Head of caudate nucleus (tissue), 42 donors: ENCODE results near the gene G6PD.
"Not testable (repeated sequence)": the region's sequence is repeated elsewhere in the genome, so short reads cannot be mapped to it uniquely, and the experiment has no call there.

Experiments
- DNase-seq, 42 donors: peaks; one replicate each; pipeline versions ENCODE4 v3.0.0 to v3.0.0-alpha.2; 2020 to 2021; ENCODE audit warnings: mixed read lengths in 7 of 42
- intact Hi-C: fragments of 100-400 bp; cut with DNase I; formaldehyde crosslinking; loops from one replicate; pipeline ENCODE4 v1.15.0; 2022

Gene G6PD

GRCh38 chrX:154547245-154548027, 790 bp upstream of the G6PD start, which contains the start of gene IKBKG:
Gene IKBKG, plus strand, starts transcription at chrX:154547620. Its CDS starts 4,383 bp downstream, at chrX:154552003.
- intact Hi-C loops = no loop called here

DNA sequence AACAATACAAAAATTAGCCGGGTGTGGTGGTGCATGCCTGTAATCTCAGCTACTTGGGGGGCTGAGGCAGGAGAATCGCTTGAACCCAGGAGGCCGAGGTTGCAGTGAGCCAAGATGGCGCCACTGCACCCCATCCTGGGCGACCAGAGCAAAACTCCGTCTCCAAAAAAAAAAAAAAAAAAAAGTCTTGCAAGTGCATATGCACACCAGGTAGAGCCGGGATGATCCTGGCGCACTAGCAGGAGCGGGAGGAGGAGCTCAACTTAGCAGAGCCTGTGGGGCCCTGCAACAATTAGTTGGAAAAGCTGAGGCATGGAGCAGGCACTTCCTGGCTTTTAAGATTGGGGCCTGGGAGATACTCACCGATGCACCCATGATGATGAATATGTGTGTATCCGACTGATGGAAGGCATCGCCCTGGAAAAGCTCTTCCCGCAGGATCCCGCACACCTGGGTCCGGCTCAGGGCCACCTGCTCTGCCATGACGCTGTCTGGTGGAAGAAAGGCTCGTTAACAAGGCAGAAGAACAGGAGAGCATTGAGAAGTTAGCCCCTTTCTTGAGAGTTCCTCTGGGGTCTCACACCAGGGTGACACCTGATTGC, 872 bp downstream of the G6PD start:
- intact Hi-C loops = no loop called here
- DNase-seq = no peak

More at GRCh38 chrX:154547245-154548027, 790 bp upstream of the G6PD start, which contains the start of gene IKBKG:
- peak; percentile 78 to 96 (median 91) for DNase-seq

DNA sequence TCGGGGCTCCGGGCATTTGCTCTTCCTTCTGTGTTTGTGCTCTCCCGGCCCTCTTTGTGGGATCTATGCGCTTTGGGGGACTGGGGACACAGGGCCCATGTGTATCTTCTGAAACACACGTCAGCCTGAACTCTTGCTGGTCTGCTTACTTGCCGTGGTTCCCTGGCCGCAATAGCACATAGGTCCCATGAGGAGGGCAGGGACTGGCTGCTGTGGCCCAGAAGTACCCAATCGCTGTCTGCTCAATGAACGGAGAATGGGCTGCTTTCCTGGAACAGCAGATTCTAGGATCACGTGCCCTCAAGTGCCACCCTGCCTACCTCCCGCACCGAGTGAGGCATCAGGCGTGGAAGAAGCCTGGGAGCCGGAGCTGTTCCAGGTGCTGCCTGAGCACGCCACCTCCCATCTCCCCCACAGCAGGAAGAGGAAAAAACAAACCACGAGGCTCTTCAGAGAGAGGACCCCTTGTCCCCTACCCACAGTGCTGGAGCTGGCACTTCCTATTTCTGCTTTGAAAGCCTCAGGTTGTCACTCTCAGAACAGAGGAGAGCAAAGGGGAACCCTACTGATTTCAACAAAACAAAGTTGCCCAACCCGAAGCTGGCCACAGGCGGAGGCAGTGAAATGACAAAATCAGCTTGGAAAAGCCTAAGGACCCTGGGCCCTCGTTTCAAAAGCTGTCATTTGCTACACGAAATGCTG, 3.8 kb downstream of the G6PD start:
- intact Hi-C loops = no loop called here
- peak in 7 of 42 donors; percentile 4 to 73 (median 16) for DNase-seq

DNA sequence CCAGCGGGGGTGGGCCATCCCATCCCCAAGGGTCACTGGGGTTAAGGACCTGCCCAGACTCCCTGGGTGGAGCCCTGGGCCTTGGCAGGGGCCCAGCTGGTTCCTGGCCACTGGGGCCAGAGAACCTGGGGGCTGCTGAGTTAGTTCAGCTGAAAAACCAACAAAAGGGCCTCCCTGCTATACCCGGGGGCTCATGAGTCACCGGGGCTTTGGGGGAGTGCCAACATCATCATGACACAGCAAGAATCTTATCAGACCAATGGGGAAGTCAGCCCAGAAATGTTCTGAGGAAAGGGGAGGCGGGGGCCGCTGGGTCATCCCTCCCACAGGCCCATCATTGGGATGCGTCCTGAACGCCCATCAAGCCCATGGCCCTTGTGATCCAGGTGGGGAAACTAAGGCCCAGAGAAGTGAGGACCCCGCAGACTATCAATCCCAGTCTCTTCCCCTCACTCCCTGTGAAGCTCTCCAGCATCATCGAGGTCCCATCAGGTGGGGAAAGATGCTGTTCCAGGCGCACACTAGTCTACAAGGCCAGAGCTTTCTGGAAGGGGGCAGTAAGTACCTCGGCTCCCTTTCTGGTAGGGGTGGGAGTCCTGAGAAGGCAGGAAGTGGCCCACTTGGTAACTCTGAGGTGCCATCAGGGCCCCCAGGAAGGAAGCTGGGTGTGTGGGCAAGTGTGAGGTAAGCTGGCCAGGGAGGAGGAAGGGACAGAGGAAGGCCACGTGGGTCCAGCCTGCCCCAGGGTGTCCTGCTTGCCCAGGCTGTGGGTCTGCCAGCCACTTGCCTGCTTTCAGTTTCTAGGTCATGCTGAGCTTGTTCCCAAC, 4.5 kb downstream of the G6PD start:
- intact Hi-C loops = no loop called here
- peak in 32 of 42 donors; percentile 11 to 78 (median 37) for DNase-seq

GRCh38 chrX:154541589-154541895, 5.1 kb downstream of the G6PD start:
- intact Hi-C loops = no loop called here
- DNase-seq = no peak

DNA sequence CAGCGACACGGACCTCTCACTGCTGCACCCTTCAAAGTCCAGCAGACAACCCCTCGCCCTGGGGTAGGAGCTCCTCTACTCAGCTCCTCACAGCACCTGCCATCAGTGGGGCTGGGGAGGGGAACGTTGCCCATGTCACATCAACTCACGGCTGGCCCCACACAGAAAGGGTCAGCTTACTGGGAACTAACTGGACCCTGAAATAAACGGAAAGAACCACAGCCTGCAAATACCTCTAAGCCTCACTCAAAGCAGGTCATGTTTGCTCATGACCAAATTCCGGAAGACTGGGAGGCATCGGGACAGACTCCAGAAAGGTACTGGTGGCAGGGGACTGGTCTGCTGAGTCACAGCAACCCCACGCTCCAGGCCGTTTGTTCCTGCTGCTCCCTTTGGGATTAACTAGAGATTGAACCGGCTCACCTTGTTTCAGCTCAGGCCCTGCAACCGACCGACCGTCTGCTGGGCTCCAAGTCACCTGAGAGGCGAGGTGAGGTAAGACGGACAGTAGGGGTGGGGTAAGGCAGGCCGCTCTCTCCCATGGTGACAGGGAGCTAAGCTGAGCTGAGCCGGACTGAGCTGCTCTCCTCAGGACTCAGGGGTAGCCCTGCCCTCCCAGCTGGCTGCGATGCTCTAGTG, 5.6 kb downstream of the G6PD start:
- intact Hi-C loops = no loop called here
- no peak for DNase-seq

DNA sequence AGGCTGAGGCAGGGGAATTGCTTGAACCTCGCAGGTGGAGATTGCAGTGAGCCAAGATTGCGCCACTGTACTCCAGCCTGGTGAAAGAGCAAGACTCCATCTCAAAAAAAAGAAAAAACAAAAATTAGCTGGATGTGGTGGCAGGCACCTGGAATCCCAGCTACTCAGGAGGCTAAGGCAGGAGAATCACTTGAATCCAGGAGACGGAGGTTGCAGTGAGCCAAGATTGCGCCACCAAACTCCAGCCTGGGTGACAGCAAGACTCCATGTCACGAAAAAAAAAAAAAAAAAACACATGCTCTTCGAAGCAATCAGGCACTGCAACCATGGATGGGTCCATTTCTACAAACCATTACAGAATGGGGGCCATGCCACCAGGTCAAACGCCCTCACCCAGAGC, 6.3 kb downstream of the G6PD start:
- intact Hi-C loops, DNase-seq: not testable (repeated sequence)

DNA sequence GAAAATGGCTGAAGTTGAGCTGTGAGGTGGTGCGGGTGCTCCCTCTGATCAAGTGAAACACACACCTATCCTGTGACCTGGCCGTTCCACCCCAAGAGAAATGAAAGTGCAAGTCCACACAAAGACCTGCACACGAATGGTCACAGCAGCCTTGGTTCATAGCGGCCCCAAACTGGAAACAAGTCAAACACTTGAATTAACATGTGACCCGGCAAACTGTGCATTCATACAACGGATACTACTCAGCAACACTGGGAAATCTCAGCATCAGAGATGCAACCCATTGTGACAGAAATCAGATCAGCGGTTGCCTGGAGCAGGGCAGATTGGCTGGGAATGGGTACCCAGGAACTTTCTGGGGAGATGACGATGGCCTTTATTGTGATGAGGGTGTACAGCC, 7.6 kb downstream of the G6PD start:
- peak in 4 of 42 donors; percentile 13 to 57 (median 28) for DNase-seq
- intact Hi-C loops = loop anchor here (10.0 kb wide), 1 partner anchor 164 kb away; the partner anchor contains the start of genes EMD and FLNA

GRCh38 chrX:154535892-154536291, 10.8 kb downstream of the G6PD start:
- DNase-seq = no peak
- intact Hi-C loops = loop anchor here (10.0 kb wide), 1 partner anchor 161 kb away; the partner anchor contains the start of genes EMD and FLNA

- peak; percentile 71 to 95 (median 90) for DNase-seq
- intact Hi-C loops = loop anchor here (10.0 kb wide), 1 partner anchor 160 kb away; the partner anchor contains the start of genes EMD and FLNA
These were observed 11.9 kb downstream of the G6PD start for GRCh38 chrX:154534526-154535322.

GRCh38 chrX:154532690-154533089, 14.0 kb downstream of the G6PD start:
- intact Hi-C loops = loop anchor here (10.0 kb wide), 1 partner anchor 158 kb away; the partner anchor contains the start of genes EMD and FLNA
- no peak for DNase-seq

GRCh38 chrX:154531626-154532025, 15.0 kb downstream of the G6PD start:
- DNase-seq = no peak
- intact Hi-C loops = loop anchor here (10.0 kb wide), 1 partner anchor 157 kb away; the partner anchor contains the start of genes EMD and FLNA

GRCh38 chrX:154530286-154530685, 16.4 kb downstream of the G6PD start:
- intact Hi-C loops = loop anchor here (10.0 kb wide), 1 partner anchor 155 kb away; the partner anchor contains the start of genes EMD and FLNA

DNA sequence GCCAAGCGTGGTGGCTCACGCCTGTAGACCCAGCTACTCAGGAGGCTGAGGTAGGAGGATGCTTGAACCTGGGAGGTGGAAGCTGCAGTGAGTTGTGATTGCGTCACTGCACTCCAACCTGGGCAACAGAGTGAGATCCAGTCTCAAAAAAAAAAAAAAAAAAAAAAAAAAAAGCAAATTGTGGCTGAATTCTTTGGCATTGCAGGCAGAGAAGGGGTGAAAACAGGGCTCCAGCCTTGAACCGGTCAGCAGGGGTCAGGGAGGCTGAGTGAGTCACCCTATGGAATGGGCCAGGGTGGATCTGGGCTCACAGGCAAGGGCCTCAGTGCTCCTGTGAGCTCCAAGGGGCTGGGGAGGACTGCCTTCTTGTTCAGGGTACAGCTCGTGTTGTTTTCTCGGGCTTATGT, 17.4 kb downstream of the G6PD start:
- intact Hi-C loops = no loop called here

More at GRCh38 chrX:154530286-154530685, 16.4 kb downstream of the G6PD start:
- no peak for DNase-seq

GRCh38 chrX:154526901-154527675, 19.6 kb downstream of the G6PD start:
- peak; percentile 59 to 87 (median 76) for DNase-seq

More for the DNA sequence above, 17.4 kb downstream of the G6PD start:
- no peak for DNase-seq

More at GRCh38 chrX:154526901-154527675, 19.6 kb downstream of the G6PD start:
- intact Hi-C loops = no loop called here
